HFFc6 (cell line): Measurements from ENCODE around the gene ACOT11. TPM values are rescaled to one million over a fixed set of nuclear protein-coding genes. Genes with fewer than 3 reads are reported as not detected.
"Not testable (repeated sequence)": the region's sequence is repeated elsewhere in the genome, so short reads cannot be mapped to it uniquely, and the experiment has no call there.

Experiments used
- DNase-seq: peaks from one replicate; pipeline ENCODE4 v3.0.0-alpha.2; 2018
- H3K27ac Mint-ChIP-seq: 2 replicates; pipeline ENCODE4 v1.8.0; 2020; ENCODE audit warnings: mild to moderate bottlenecking, mixed read lengths
- H3K27me3 Mint-ChIP-seq: 2 replicates; pipeline ENCODE4 v1.8.0; 2021; ENCODE audit warnings: mild to moderate bottlenecking, moderate library complexity, mixed read lengths; ENCODE audit not compliant: insufficient read depth
- H3K36me3 Mint-ChIP-seq: 2 replicates; pipeline ENCODE4 v1.8.0; 2021; ENCODE audit warnings: low read depth, mixed read lengths
- H3K4me1 Mint-ChIP-seq: 2 replicates; pipeline ENCODE4 v1.8.0; 2020; ENCODE audit warnings: low read depth, mixed read lengths
- H3K4me3 Mint-ChIP-seq: 2 replicates; pipeline ENCODE4 v1.8.0; 2020; ENCODE audit warnings: mild to moderate bottlenecking, moderate library complexity, mixed read lengths
- H3K9me3 Mint-ChIP-seq: 2 replicates; pipeline ENCODE4 v1.8.0; 2020; ENCODE audit warnings: mild to moderate bottlenecking, mixed read lengths
- CTCF ChIP-seq: fragments of 200-600 bp; sonication (generic); IDR thresholded peaks from 2 replicates; pipeline ENCODE4 v1.5.0; 2021; ENCODE audit warnings: antibody characterized with exemption, mild to moderate bottlenecking
- total RNA-seq, 6 experiments: library from RNA; stranded (reverse); fragmentation: NEBNext Ultra II Directional; extraction: Animal tissue kit (Norgen Biotek cat#: 25700); gene quantifications; 2 replicates in 1 of 6; 3 replicates in 5 of 6; pipeline ENCODE4 v1.2.3, GENCODE V29; 2021

The ACOT11 gene
- total RNA-seq, 6 experiments from 2014 or later, result 2.9 to 4.8 (median 3.8) TPM

GRCh38 chr1:54516249-54516920 lies 31.6 kb upstream of the ACOT11 start:
- no peak for TF ChIP-seq CTCF

GRCh38 chr1:54517496-54517895 lies 30.5 kb upstream of the ACOT11 start:
- Mint-ChIP-seq H3K9me3 (no peaks in the 10 kb centered on the region), H3K4me3 (no peak overlapping the region), H3K4me1 (peaks cover 6% of the 10 kb centered on the region; the same call in 1 of the 2 replicates), H3K27me3 (peaks cover 19% of the 10 kb centered on the region), H3K36me3 (no peaks in the 10 kb centered on the region), H3K27ac (no peak overlapping the region)
- DNase-seq, result no peak
- TF ChIP-seq CTCF, result no peak

More at GRCh38 chr1:54516249-54516920, 31.6 kb upstream of the ACOT11 start:
- H3K4me1 Mint-ChIP-seq, result peaks cover 6% of the 10 kb centered on the region; the same call in 1 of the 2 replicates
- H3K27me3 Mint-ChIP-seq, result peaks cover 19% of the 10 kb centered on the region
- DNase-seq, result no peak
- H3K9me3 Mint-ChIP-seq, result no peaks in the 10 kb centered on the region
- H3K4me3 Mint-ChIP-seq, result no peak overlapping the region
- H3K27ac Mint-ChIP-seq, result no peak overlapping the region
- H3K36me3 Mint-ChIP-seq, result no peaks in the 10 kb centered on the region

GRCh38 chr1:54518489-54518888 lies 29.5 kb upstream of the ACOT11 start:
- TF ChIP-seq CTCF, result no peak
- no peak overlapping the region for H3K27ac Mint-ChIP-seq
- H3K36me3 Mint-ChIP-seq, result no peaks in the 10 kb centered on the region
- H3K4me1 Mint-ChIP-seq, result peaks cover 6% of the 10 kb centered on the region; the same call in 1 of the 2 replicates
- H3K4me3 Mint-ChIP-seq, result no peak overlapping the region
- peaks cover 19% of the 10 kb centered on the region for H3K27me3 Mint-ChIP-seq
- no peaks in the 10 kb centered on the region for H3K9me3 Mint-ChIP-seq
- DNase-seq, result no peak

GRCh38 chr1:54519709-54520108 lies 28.3 kb upstream of the ACOT11 start:
- Mint-ChIP-seq H3K27me3 (peaks cover 14% of the 10 kb centered on the region), H3K27ac (no peak overlapping the region), H3K4me1 (peaks cover 6% of the 10 kb centered on the region; the same call in 1 of the 2 replicates), H3K9me3 (no peaks in the 10 kb centered on the region), H3K4me3 (no peak overlapping the region), H3K36me3 (no peaks in the 10 kb centered on the region)
- no peak for DNase-seq
- peak; percentile 39; the same call in 1 of the 2 replicates for TF ChIP-seq CTCF

- no peak for DNase-seq
- no peak overlapping the region for H3K27ac Mint-ChIP-seq
- peaks cover 15% of the 10 kb centered on the region for H3K27me3 Mint-ChIP-seq
- H3K36me3 Mint-ChIP-seq, result no peaks in the 10 kb centered on the region
- peaks cover 6% of the 10 kb centered on the region; the same call in 1 of the 2 replicates for H3K4me1 Mint-ChIP-seq
- TF ChIP-seq CTCF, result no peak
- H3K4me3 Mint-ChIP-seq, result no peak overlapping the region
- H3K9me3 Mint-ChIP-seq, result no peaks in the 10 kb centered on the region
Observed at GRCh38 chr1:54520631-54521321, 27.3 kb upstream of the ACOT11 start.

- peaks cover 15% of the 10 kb centered on the region for H3K27me3 Mint-ChIP-seq
- H3K36me3 Mint-ChIP-seq, H3K4me1 Mint-ChIP-seq, H3K27ac Mint-ChIP-seq, H3K9me3 Mint-ChIP-seq, H3K4me3 Mint-ChIP-seq, DNase-seq: not testable (repeated sequence)
Observed at GRCh38 chr1:54526565-54526964, 21.5 kb upstream of the ACOT11 start.
